ENCODE data around the gene MYLK.

Gene MYLK

DNA sequence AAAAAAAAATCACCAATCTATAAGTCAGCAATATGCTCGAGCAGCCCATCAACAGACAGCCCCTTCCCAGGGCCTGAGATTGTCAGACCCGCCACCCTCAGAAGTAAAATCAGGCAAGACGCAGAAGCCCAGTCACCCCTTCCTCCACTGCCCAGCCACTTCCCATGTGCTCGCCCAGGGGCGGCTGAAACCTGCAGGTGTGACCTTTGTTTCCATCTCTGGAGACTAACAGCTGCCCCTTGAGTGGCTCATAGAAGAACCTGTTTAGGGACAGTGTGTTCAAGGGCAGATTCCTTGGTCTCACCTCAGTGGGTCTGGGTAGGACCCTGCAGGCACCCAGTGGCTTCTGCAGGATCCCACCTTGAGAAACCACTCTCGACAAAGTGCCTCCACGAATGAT, 105.6 kb downstream of the MYLK start:
- FAIRE-seq (no peak), DNase-seq (ENCODE audit: low spot score) (no peak)

DNA sequence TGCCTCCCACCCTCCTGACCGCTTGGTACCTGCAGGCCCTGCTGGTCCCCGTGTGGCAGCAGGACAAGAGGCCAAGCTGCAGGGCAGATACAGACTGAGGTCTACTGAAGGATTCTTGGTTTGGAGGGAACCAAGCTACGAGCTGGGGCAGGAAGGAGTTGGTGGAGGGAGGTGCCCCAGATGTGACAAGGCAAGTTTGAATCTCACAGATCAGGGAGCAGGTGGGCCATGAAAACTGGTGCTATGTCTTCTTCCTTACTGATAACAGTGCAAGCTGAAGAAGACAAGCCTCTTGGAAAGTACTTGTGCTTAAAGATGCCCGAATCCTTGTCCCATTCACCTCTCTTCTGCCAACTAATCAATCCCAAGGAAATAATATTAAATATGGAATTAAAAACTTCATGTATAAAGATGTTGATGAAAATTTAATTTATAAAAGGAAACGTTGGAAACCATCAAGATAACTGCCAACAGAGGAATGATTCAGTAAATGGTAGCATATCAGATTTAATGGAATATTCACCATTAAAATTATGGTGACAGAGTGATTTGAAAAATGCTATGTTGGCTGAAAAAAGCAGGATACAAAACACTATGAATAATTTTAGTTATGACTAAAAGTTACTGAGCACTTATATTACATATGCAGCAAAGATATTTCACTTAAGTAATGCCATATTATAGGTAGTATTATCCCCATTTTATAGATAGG, 107.9 kb downstream of the MYLK start:
- DNase-seq (ENCODE audit: low spot score) (no peak), FAIRE-seq (no peak)

DNA sequence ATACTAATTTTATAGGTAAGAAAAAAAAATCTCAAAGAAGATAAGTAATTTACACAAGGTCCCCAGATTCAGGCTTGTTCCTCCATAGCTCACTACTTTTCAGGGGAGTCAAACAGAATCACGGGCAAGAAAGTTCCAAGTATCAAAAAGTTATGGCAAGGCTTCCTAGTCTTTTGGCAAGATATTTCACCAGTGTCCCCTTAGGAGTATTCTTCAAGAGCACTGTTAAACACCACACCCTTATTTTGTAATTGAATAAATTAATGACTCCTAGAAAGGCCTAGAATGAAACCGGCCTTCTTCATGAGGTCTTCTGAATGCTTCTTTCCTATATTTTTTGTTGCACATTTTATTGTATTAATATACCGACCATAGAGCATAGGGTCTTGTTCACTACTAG, 109.7 kb downstream of the MYLK start:
- DNase-seq (ENCODE audit: low spot score) (no peak), FAIRE-seq (no peak)

DNA sequence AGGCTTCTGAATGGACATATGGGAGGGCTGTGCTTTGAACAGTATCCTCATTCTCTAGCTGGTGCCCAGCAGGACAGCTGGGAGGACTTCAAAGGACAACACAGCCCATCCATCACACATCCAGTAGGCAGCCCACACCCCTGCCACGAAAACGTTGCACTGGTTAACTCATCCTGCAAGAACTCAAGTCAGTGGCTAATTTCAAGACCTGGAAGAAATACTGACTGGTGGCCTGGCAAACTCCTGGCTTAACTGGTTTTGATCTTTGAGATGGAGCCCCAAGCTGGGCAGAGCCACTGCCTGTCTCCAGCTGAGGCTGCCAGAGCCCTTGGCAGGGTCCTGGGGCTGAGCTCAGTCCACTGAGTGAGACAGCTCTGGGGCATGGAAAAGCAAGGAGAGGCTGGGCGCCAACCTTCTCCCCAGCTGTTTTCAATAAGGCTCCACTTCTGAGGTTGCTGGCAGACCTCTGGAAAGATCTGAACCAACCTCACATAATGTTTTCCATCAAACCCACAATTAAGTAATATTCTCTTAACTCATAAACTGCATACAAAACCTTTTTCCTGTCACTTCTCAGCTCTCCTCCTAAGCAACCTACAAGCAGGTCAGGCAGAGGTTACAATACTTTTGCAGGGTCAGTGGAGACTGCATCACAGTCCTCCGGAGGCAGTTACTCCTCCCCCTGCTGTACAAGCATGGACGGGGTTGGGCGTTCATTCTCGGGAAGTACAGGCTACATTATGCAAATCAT, 110.3 kb downstream of the MYLK start:
- peak; percentile 69 for FAIRE-seq
- DNase-seq (ENCODE audit: low spot score), result no peak

DNA sequence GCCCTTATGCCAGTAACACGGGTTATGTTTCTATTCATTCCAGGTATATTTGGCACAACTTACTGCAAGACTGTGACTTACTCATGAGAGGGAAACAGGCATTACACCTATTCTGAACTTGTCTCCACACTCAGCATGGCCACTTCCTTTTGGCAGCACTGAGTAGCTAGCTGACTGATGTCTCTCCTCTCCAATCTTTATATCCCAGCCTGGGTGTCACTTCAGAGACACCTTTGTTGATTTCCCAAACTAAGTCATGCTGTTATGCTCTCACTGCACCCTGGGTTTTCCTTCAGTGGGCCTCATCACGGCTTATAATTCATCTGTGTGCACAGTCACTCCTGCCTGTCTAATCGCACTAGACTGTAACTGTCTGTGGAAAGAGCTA, 114.8 kb downstream of the MYLK start:
- FAIRE-seq, result peak; percentile 87

DNA sequence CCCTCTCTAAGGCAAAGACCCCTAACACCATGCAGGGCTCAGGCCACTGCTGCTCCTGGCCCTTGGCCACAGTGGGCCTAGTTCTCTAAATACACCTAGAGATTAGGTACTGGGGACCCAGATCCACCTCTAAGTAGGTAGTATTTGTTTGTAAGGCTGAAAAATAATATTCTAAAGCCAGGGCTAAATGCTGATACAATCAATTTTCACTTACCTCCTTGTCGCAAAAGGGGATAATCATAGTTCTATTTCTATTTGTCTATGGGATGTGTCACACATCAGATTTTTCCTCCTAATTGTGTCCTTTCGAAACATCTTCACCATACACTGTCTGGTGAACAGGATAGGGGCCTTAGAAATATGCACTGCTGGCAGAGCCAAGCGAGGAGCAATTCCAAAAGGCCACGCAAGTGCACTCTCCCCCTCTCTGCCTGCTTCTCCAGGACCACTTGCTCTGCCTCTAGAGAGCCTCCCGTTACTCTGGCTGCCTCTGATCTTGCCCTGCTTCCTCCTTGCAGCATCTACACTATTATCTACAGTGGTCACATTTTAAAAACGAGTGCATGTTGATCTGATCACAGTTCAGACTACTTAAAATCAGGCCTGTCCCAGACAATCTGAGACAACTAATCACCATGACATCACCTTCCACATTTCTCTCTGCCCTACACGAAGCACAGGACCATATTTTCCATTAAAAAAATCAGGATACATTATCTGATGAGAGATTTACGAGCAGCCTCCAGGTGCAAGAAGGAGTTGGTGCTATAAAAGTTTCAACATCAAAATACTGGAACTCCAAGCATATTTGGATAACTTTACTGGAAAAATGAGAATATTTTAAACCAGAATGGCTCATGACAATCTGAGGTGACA, 115.4 kb downstream of the MYLK start:
- DNase-seq (ENCODE audit: low spot score) (no peak), FAIRE-seq (no peak)

More for the DNA sequence above, 114.8 kb downstream of the MYLK start:
- no peak for DNase-seq (ENCODE audit: low spot score)

DNA sequence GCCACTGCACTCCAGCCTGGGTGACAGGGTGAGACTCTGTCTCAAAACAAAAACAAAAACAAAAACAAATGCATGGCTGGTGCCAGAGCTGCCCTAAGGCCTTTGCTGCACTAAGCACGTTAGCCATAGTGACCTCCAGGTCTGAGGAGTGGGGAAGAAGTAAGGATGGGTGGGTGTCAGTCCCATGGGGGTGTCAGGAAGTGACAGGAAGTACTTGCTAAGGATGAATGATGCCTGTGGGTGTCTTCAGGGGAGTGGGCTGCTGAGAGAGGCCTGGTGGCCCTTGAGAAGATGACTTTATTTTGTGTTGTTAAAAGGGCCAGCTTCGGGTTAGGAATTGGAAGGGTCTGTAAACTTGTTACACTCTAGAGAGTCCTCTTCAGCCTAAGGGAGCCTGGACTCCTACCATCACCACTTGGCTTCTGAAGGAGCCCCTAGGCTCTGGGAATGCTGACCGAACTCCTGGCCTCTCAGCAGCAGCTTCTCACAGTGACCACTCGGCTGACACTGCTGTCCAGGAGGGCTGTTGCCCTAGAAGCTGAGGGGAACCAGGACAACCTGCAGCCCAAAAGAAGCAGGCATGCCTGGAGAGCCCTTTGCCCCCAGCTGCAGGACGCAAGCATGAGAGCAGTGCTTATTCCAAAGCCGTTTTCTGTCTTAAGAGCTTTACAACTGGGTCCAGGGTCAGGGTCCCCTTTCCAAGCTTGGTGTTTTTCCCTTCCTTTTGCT, 116.4 kb downstream of the MYLK start:
- peak; percentile 32 for FAIRE-seq
- DNase-seq (ENCODE audit: low spot score), result no peak

DNA sequence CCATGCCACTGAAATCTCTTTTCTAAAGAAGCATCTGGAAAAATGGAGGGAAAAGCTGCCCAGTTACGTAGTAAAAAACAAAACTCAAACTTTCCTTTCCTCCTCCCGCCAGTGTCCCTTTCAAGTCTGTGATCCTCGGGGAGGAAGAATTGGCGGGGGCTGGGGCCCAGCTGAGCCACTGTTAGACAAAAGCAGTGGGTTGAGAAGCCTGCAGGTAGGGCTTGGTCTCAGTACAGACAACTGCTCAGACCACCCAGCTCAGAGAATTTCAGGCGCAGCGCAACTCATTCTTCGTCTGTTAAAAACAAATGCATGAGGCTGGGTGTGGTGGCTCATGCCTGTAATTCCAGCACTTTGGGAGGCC, 117.1 kb downstream of the MYLK start:
- DNase-seq (ENCODE audit: low spot score) (no peak), FAIRE-seq (no peak)

DNA sequence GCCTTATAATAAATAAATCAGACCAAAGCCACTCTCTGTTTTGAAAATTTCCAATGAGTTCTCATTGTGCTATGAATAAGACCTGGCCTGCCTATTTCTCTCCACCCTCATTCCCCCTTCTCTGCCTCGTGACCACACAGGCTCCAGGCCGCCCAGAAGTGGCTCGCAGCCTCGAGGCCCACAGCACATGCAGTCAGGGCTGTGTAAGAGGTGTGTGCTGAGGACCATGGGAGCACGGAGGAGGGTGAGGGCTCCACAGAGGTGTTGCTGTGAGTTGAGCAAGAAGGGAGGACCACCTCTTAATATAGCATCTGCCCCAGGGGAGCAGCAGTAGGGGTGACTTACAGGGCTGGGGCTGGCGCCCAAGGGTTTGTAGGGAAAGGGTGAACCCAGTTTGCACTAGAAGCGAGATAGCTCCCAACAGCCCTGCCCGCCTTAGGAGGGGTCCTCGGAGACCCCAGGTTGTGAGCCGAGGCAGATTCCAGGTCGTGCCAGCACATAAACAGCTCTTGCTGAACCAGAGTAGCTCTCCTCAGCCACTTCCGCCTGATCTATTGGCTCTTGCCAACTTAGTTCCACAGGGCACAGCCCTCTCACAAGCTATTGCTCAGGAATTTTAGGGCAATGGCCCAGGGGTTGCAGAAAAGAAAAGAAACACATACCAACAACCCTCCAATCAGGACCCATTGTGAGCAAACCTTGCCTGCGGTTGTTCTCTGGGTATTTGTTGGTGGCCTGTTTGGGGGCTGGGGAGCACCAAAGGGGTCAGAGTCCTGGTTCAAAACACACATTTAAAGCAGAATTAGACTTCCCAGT, 117.7 kb downstream of the MYLK start:
- DNase-seq (ENCODE audit: low spot score) (no peak), FAIRE-seq (peak; percentile 53)

DNA sequence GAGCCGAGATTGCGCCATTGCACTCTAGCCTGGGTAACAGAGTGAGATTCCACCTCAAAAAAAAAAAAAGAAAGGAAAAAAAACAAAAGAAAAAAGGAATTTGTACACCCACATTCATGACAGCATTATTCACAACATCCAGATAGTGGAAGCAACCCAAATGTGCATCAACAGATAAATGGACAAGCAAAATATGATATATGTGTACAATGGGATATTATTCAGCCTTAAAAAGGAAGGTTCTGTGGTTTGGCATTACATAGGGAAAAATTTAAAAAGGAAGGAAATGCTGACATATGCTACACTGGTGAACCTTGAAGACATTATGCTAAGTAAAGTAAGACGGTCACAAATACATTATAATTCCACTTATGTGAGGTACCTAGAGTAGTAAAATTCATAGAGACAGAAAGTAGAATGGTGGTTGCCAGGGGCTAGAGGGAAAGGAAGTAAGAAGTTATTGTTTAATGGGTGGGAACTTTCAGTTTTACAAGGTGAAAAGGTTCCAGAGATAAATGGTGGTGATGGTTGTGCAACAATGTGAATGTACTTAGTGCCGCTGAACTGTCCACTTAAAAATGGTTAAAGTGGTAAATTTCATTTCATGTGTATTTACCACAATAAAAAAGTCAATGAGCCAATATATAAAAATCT, 118.5 kb downstream of the MYLK start:
- FAIRE-seq, result no peak
- DNase-seq (ENCODE audit: low spot score), result no peak

DNA sequence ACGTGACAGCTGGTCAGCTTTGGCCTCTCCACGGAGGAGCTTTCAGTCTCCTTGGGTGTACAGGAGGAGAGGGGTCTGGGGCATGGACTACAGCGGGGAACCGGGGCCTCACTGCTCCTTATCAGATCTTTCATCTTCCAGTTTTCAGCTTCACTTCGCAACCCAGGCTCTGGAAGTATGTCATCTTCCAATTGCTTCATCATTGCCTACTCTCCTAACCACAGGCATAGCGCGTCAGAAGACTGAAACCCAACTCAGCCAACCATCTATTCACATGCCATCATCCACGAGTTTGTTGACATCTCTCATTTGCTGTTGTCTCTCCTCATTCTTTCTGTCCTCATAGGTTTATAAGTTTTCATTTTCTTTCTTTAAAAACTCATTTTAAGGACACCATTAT, 119.5 kb downstream of the MYLK start:
- FAIRE-seq (no peak), DNase-seq (ENCODE audit: low spot score) (no peak)

DNA sequence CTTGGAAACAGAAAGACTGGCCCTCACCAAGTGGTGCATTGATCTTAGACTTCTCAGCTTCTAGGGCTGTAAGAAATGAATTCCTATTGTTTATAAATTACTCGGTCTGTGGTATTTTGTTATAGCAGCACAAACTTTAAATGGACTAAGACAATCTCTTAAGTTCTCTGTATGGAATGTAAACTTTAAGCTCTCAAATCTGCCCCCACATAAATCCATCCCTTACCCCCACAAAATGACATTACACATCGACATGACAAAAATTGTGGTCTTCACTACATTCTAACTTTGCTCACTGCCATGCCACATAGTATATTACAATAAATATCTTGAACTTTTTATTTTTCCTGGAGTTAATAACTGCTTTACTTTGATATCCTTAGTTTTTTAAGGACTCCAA, 121.3 kb downstream of the MYLK start:
- DNase-seq (ENCODE audit: low spot score) (no peak), FAIRE-seq (no peak)

DNA sequence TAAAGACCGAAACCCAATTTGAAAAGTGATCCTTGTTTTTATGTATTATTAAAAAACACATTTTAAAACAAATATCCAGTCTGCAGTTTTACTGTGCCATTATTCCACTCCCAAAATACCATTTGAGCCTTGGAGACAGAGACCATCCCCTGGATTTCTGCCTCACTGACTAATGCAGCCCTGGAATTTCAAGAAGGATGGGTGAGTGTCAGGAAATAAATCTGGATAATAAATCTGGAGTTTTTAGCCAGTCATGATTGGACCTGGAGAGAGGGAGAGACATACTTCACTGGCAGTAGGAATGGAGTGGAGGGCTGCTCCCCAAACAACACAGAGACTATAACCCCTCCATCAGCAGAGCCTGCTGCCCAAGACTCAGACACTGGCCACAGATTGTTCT, 123.3 kb downstream of the MYLK start:
- FAIRE-seq (no peak), DNase-seq (ENCODE audit: low spot score) (no peak)

DNA sequence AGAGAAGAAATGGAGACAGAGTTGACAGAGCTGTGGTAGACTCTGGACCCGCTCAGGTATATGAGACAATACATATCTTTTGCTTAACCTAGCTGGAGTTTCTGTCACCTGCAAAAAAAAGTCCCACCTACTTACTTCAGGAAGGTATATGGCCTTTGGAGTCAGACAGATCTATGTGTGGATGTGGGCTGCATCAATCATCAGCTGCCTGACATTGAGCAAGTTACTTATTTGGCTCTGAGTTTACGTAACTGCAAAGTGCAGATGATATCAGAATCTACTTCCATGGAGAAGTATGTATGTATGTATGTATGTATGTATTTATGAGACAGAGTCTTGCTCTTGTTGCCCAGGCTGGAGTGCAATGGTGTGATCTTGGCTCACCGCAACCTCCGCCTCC, 124.3 kb downstream of the MYLK start:
- DNase-seq (ENCODE audit: low spot score), result no peak
- FAIRE-seq, result no peak

DNA sequence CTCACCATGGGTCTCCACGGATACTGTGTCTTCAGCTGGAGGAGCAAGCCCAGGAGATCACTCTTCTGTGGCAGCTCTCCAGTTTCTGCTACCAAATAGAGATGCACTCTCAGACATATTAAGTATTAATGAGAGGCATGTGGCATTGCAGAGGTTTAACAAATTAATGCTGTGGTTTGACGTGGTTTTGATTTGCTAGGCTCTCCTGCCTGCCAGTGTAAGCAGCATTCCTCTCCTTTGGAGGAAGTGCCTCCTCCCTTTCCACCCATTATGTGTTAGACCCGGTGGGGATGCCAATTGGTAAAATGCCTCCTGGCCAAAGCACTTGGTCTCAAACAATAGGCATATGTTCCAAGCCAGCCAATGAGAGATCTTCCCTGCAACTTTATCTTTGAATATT, 124.8 kb downstream of the MYLK start:
- DNase-seq (ENCODE audit: low spot score), result no peak
- FAIRE-seq, result no peak

DNA sequence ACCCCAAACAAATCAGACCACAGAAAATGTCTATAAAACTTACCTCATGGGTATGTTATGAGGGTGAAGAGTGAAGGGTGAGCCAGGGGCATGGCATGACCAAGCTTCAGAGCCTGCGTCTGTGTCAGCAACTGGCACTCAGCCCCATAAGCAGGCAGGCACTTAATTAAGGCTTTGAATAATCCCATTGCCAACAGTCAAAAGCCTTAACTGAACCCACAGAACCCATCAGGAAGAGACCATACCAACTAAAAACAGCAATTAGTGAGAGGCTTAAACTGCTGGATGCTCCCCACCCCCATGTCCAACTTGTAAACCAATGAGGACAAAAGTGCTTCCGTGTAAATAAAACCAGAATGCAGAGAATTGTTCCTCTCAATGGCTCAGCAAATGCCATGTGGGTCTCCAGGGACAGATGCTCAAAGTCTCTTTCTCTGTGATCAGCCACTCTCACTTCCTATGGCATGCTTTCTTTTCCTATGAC, 126.0 kb downstream of the MYLK start:
- FAIRE-seq (no peak), DNase-seq (ENCODE audit: low spot score) (peak; percentile 71)

DNA sequence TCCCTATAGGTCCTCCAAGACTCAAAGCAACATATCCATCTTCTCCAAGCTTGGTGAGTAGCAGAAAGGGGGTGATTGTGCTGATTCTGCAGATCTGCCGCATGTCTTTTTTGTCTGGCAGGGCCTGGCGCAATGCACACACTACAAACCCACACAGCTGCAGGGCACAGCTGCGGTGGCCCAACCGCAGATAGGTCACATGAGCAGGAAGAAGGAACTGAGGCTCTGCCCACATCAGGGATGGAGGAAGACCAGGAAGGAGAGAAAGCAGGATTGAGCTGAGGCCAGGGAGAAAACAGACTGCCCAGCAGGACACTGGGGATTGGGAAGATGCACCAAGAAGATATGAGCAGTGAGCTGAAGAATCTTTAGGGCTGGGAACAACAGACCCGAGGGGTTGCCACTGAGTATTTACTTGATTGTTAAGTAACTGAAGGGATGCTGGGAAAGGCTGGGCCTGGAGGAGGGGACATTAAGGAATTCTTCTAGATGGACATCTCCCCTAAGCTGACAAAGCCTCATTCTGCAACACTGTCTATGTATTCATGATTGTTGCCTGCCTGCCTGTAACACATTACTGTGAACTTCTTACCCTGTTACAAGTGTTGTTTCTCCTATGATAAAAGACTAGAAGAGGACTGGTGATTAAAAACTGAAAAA, 126.7 kb downstream of the MYLK start:
- FAIRE-seq, result peak; percentile 75
- DNase-seq (ENCODE audit: low spot score), result peak; percentile 80

DNA sequence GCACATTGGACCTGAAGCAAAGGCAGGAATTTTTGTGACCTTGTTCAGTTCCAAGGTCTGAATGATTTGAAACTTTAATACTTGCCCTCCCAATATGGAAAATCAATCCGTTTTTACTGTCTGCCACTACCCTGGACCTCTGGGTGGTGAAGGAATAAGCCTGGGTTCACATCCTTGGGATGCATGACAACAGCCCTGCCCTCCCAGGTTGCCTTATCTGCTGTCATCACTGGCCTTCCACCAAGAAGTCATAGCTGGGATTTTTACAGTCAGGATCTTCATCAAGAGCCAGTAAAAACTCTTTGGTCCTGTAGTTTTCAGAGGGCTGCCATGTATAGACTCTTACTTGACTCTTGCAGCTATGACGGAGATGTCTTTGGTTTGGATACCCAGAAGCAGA, 128.6 kb downstream of the MYLK start:
- FAIRE-seq, result no peak

DNA sequence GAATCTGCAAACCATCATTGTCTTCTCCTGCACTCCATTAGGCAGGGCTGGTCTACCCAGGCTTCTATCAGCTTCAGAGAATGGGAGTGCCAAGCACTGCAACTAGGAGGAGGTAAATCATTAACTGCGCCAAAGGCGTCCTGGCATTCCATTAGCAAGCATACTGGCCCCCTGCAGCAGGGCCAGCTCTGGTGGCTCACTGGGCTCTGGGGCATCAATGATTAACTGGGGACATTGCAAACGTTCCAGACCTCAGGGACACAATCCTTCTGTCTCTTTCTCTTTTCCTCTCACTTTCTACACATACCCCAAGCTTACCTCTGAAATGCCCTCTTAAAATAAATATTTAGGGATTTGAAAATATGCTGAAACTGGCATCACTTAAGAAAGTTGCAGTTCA, 129.0 kb downstream of the MYLK start:
- DNase-seq (ENCODE audit: low spot score), result no peak
- no peak for FAIRE-seq

More for the DNA sequence above, 128.6 kb downstream of the MYLK start:
- no peak for DNase-seq (ENCODE audit: low spot score)
